HG02759 (cell line): ENCODE results near the gene DAPL1.

Experiments
- ATAC-seq: cut with Tn5 transposase; IDR thresholded peaks from one replicate; pipeline ENCODE4 v1.9.1; 2021; ENCODE audit warnings: mild to moderate bottlenecking, moderate library complexity; ENCODE audit not compliant: unreplicated experiment

DAPL1 gene, protein sequence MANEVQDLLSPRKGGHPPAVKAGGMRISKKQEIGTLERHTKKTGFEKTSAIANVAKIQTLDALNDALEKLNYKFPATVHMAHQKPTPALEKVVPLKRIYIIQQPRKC

DNA sequence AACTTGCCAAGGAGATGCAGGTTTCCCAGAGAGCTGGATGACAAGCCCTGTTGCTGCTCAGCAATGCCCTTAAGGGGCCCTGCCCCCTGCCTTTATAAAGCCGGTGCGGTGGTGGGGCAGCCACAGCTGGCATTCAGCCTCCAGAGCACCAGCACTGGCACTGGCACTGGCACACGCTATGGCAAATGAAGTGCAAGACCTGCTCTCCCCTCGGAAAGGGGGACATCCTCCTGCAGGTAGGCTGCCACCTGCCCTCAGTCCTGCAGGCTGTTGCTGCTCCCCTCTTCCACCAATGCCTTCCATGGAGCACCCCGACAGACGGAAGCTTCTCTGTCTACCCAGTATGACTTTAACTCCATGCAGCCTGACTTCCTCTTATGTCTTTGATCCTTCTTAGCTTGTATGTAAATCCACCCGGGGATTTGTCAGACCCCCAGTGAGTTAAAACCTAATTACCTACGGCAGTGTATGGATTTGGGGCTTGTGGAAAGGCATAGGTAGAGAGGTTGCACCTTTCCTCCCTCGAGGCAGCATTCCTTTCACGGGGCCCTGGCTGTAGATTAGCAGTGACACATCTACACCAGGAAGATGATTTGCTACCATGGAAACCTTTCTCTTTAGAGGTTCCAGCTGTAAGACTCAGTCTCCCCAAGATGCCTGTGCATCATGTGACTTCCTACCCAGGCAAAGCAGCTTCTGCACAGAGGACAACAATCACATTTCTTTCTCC lies at the start of gene DAPL1:
TSS of gene DAPL1 (plus strand) at position 123 of the 730 bp plus-strand sequence. CDS start at position 179, 56 bp downstream.
- ATAC-seq, result no peak

GRCh38 chr2:158745866-158746382 lies 49.2 kb upstream of the DAPL1 start:
- ATAC-seq, result no peak

GRCh38 chr2:158746488-158746887 lies 48.6 kb upstream of the DAPL1 start:
- ATAC-seq, result no peak

DNA sequence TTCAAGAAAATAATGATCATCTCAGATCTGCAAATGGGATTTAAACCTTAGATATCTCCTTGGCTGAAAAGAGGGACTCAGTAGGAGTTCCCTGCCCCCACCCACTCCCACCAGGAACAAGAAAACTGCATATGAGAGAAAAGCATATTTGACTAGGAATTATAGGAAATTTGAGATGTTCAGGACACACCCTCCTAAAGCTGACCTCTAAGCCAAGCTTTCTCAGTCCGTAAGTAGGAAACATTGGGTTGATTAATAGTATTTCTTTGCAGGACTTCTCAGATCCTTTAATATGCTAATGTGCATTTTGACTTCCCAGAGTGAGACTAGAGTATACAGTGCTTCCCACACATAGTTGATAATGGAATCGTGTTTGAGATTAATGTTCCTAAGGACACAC lies 47.8 kb upstream of the DAPL1 start:
- ATAC-seq, result no peak

- no peak for ATAC-seq
Observed at GRCh38 chr2:158748926-158749590, 46.1 kb upstream of the DAPL1 start.

GRCh38 chr2:158750458-158751125 lies 44.5 kb upstream of the DAPL1 start:
- no peak for ATAC-seq

GRCh38 chr2:158753641-158754611 lies 41.2 kb upstream of the DAPL1 start:
- ATAC-seq, result peak; percentile 89

- no peak for ATAC-seq
Observed at GRCh38 chr2:158755310-158756087, 39.6 kb upstream of the DAPL1 start.

DNA sequence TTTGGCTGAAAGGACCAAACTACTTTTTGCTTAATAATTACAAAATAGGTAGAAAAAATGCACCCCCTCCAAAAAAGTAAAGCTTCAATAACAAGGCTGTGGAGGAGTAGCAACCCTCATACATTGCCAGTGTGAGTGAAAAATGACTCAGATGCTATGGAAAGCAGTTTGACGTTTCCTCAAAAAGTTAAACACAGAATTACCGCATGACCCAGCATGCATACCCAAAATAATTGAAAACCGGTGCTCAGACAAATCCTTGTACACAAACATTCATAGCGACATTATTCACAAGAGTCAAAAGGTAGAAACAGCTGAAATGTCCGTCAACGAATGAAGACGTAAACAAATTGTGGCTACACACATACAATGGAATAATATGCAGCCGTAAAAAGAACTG lies 38.8 kb upstream of the DAPL1 start:
- no peak for ATAC-seq

DNA sequence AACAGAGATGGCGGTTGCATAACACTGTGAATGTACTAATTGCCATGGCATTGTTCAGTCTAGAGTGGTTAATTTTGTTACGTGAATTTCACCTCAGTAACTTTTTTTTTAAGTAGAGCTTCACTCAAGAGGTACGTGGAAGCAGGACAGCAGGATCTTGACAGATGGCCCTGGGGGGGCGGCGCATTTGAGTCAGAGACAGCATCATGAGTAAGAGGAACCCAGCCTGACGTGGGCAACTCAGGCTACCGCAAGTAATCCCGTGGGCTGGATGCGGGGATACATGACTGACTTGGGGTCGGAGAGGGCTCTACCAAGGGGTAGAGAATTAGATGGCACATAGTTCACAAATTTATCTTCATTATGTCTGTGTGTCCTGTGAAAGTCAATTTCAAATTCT lies 38.1 kb upstream of the DAPL1 start:
- ATAC-seq, result no peak

DNA sequence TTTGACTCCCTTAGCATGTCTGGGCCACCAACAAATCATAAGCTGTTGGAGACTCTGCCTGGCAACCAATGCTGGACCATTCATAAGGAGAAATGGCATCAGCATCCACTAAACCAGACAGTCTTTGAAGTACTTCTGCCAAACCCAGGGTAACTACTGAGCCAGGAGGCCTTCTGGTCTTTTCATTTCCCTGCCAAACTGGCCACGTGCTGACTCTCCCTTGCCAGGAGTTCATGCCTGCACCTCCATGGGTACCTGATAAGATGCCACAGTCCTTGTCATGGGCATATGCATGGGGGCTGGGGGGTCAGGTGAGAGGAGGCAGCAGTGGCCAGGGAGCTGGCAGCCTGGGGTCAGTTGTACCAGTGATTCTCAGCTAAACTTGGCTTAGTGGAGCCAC lies 34.2 kb upstream of the DAPL1 start:
- no peak for ATAC-seq

DNA sequence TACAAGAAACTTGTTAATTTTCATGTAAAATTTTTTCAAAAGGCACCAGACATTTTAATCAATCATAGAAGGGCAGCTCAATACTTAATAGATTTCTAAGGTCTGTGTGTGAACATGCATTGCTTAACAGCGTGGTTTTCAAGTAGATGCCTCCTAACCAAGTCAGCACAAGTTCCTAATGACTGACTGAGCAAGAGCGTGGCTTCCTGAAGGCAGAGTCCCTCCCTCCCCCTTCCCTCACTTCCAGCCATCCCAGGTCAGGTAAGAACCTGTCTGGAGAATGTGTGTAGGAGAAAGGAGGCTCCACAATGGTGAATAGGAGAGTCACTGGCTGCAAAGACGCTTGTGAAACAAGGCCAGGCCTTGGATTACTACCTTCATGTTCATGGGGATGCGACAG lies 33.5 kb upstream of the DAPL1 start:
- no peak for ATAC-seq

- no peak for ATAC-seq
Observed at GRCh38 chr2:158762336-158762735, 32.8 kb upstream of the DAPL1 start.

DNA sequence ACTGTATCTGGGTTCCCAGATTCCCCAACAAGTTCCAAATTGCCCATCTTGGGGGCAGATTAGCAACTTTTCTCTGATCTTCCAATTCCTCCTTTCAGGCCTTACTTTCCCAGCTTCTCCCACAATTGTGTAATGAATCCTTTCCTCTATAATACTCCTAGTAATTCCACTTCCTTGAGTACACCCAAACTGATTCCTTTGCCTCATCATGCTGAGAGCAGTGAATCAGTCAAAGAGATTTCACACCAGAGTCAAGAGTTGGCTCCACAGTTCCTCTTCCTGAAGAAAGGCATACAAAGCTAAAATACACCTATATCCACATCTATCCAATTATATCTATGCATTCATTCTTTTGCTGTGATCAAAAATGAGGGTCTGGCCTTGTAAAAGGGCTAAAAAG lies 28.6 kb upstream of the DAPL1 start:
- ATAC-seq, result no peak

GRCh38 chr2:158772306-158773078 lies 22.6 kb upstream of the DAPL1 start:
- no peak for ATAC-seq

DNA sequence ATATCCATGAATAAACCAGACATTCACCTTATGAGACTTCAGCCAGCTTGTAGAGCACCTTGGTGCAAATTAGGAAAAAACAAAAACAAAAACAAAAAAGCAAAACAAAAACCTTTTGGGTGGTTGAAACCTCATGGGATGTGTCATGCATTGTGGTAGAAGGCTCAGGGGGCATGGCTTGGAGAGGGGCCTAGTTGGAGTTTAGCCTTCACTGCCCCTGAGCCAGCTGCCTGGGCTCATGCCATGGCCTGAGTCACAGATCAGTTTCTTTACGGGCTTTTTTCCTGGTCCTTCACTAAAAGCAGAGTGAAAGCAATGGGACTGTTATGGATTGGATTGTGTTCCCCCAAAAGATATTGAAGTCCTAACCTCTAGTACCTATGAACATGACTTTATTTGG lies 22.0 kb upstream of the DAPL1 start:
- ATAC-seq, result no peak

DNA sequence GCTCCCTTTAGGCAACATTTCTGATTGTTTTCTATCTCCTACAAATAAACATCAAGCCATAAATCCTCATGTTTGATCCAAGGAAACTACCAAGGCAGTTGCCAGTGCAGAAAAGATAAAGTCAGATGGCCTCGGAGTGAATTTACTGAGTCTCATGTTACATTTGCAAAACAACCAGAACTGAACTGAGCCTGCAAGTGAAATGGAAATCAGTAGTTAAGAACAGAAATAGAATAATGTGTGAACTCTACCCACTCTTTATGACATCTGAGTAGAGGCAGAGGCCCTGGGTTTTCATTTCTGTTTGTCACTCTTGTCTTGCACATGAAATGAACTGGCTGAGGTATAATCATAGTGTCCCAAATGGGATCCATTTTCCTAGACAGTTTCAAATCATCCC lies 20.4 kb upstream of the DAPL1 start:
- no peak for ATAC-seq

- ATAC-seq, result no peak
Observed at GRCh38 chr2:158775273-158776027, 19.7 kb upstream of the DAPL1 start.
